SK-N-SH treated with all-trans-retinoic acid at 6 μM for 48 hours (cell line): ENCODE results near the gene HHIPL1.

ENCODE experiments used
- ARNTL ChIP-seq: fragments of 450-650 bp; formaldehyde crosslinking; IDR thresholded peaks from 2 replicates; pipeline ENCODE4 v1.5.0; 2020; ENCODE audit warnings: low read depth, mild to moderate bottlenecking, moderate library complexity, borderline replicate concordance
- BACH2 ChIP-seq: fragments of 250-450 bp; sonication (Bioruptor Pico); IDR thresholded peaks from 2 replicates; pipeline ENCODE4 v1.9.0; 2021; ENCODE audit warnings: mild to moderate bottlenecking, borderline replicate concordance
- GLIS3 ChIP-seq: fragments of 250-450 bp; sonication (Bioruptor Pico); IDR thresholded peaks from 2 replicates; pipeline ENCODE4 v1.5.0; 2020; ENCODE audit warnings: mild to moderate bottlenecking, moderate library complexity
- ISL1 ChIP-seq: fragments of 250-450 bp; sonication (Bioruptor Pico); IDR thresholded peaks from 2 replicates; pipeline ENCODE4 v2.1.2; 2022; ENCODE audit warnings: mild to moderate bottlenecking, moderate library complexity
- PATZ1 ChIP-seq: fragments of 250-450 bp; sonication (Bioruptor Pico); IDR thresholded peaks from 2 replicates; pipeline ENCODE4 v1.8.0; 2020; ENCODE audit warnings: mild to moderate bottlenecking, moderate library complexity, borderline replicate concordance
- RARB ChIP-seq: fragments of 250-450 bp; sonication (Bioruptor Pico); IDR thresholded peaks from 2 replicates; pipeline ENCODE4 v1.8.0; 2021; ENCODE audit warnings: mild to moderate bottlenecking, moderate library complexity
- SNAI2 ChIP-seq: fragments of 250-450 bp; sonication (Bioruptor Pico); IDR thresholded peaks from 2 replicates; pipeline ENCODE4 v1.5.0; 2020; ENCODE audit warnings: mild to moderate bottlenecking, moderate library complexity
- TCF4 ChIP-seq: fragments of 250-450 bp; sonication (Bioruptor Pico); IDR thresholded peaks from 2 replicates; pipeline ENCODE4 v1.8.0; 2021; ENCODE audit warnings: mild to moderate bottlenecking, moderate library complexity, borderline replicate concordance
- TOX ChIP-seq: fragments of 250-450 bp; sonication (Bioruptor Pico); IDR thresholded peaks from 2 replicates; pipeline ENCODE4 v1.8.0; 2021; ENCODE audit warnings: mild to moderate bottlenecking, moderate library complexity, borderline replicate concordance
- TSHZ2 ChIP-seq: fragments of 250-450 bp; sonication (Bioruptor Pico); IDR thresholded peaks from 2 replicates; pipeline ENCODE4 v1.5.0; 2020; ENCODE audit warnings: mild to moderate bottlenecking, moderate library complexity
- ZFP3 ChIP-seq: fragments of 250-450 bp; sonication (Bioruptor Pico); IDR thresholded peaks from 2 replicates; pipeline ENCODE4 v1.5.0; 2020; ENCODE audit warnings: mild to moderate bottlenecking, moderate library complexity
- ZNF8 ChIP-seq: fragments of 450-650 bp; formaldehyde crosslinking; IDR thresholded peaks from 2 replicates; pipeline ENCODE4 v1.5.0; 2020; ENCODE audit warnings: mild to moderate bottlenecking, moderate library complexity
- TF ChIP-seq, protein P1 (sequence below): fragments of 250-450 bp; sonication (Bioruptor Pico); IDR thresholded peaks from 2 replicates; pipeline ENCODE4 v1.8.0; 2021; ENCODE audit warnings: low read depth, mild to moderate bottlenecking, moderate library complexity, borderline replicate concordance
- TF ChIP-seq, protein P2 (sequence below): fragments of 250-450 bp; sonication (Bioruptor Pico); IDR thresholded peaks from 2 replicates; pipeline ENCODE4 v1.5.1; 2021; ENCODE audit warnings: mild to moderate bottlenecking, moderate library complexity

GRCh38 chr14:99728231-99728920 lies 83.4 kb downstream of the HHIPL1 start:
- TF ChIP-seq TCF4 (CRISPR knock-in tag) (no peak), SNAI2 (CRISPR knock-in tag) (no peak), BACH2 (CRISPR knock-in tag) (no peak), ZNF8 (no peak), PATZ1 (CRISPR knock-in tag) (no peak), GLIS3 (CRISPR knock-in tag) (no peak), ARNTL (CRISPR knock-in tag) (no peak), RARB (CRISPR knock-in tag) (no peak), TSHZ2 (CRISPR knock-in tag) (no peak), TOX (CRISPR knock-in tag) (no peak), ISL1 (CRISPR knock-in tag) (no peak), ZFP3 (CRISPR knock-in tag) (no peak)
- TF ChIP-seq, protein P1, sequence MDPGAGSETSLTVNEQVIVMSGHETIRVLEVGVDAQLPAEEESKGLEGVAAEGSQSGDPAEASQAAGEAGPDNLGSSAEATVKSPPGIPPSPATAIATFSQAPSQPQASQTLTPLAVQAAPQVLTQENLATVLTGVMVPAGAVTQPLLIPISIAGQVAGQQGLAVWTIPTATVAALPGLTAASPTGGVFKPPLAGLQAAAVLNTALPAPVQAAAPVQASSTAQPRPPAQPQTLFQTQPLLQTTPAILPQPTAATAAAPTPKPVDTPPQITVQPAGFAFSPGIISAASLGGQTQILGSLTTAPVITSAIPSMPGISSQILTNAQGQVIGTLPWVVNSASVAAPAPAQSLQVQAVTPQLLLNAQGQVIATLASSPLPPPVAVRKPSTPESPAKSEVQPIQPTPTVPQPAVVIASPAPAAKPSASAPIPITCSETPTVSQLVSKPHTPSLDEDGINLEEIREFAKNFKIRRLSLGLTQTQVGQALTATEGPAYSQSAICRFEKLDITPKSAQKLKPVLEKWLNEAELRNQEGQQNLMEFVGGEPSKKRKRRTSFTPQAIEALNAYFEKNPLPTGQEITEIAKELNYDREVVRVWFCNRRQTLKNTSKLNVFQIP (CRISPR knock-in tag) = no peak
- TF ChIP-seq, protein P2, sequence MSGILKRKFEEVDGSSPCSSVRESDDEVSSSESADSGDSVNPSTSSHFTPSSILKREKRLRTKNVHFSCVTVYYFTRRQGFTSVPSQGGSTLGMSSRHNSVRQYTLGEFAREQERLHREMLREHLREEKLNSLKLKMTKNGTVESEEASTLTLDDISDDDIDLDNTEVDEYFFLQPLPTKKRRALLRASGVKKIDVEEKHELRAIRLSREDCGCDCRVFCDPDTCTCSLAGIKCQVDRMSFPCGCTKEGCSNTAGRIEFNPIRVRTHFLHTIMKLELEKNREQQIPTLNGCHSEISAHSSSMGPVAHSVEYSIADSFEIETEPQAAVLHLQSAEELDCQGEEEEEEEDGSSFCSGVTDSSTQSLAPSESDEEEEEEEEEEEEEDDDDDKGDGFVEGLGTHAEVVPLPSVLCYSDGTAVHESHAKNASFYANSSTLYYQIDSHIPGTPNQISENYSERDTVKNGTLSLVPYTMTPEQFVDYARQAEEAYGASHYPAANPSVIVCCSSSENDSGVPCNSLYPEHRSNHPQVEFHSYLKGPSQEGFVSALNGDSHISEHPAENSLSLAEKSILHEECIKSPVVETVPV (CRISPR knock-in tag) = no peak
